ENCODE data around the gene TBX15.

TBX15 gene

GRCh38 chr1:118944133-118944532 lies 44.0 kb downstream of the TBX15 start:
- Histone ChIP-seq H3K4me3 (ENCODE audit: insufficient read depth, low read length, poor library complexity, severe bottlenecking) (no peak overlapping the region), H3K27ac (ENCODE audit: low read depth, low read length) (no peak overlapping the region), H3K79me2 (ENCODE audit: insufficient read depth, low read length) (no peaks in the 10 kb centered on the region), H4K20me1 (ENCODE audit: low read depth, low read length) (no peaks in the 10 kb centered on the region), H3K9me3 (ENCODE audit: insufficient read depth, low read length) (no peaks in the 10 kb centered on the region), H3K4me2 (ENCODE audit: low read depth, low read length, poor library complexity, severe bottlenecking) (no peak overlapping the region), H3K27me3 (ENCODE audit: low read length) (no peaks in the 10 kb centered on the region), H3K9me2 (replicated peaks; ENCODE audit: insufficient read depth, low read length) (no peaks in the 10 kb centered on the region), H3F3A (ENCODE audit: insufficient read depth) (no peaks in the 10 kb centered on the region), H3K9ac (ENCODE audit: low read length) (no peak overlapping the region), H3K36me3 (ENCODE audit: low read length) (no peaks in the 10 kb centered on the region), H2AFZ (ENCODE audit: low read depth, low read length, severe bottlenecking) (no peak overlapping the region)
- TF ChIP-seq EZH2phosphoT487 (conservative IDR thresholded peaks at IDR 0.05; ENCODE audit: low read length) (no peak), CTCF (IDR thresholded peaks at IDR 0.05; ENCODE audit: insufficient read depth, low read length, poor library complexity, severe bottlenecking) (no peak)

- Histone ChIP-seq H3F3A (ENCODE audit: insufficient read depth) (no peaks in the 10 kb centered on the region), H3K9me2 (replicated peaks; ENCODE audit: insufficient read depth, low read length) (no peaks in the 10 kb centered on the region), H4K20me1 (ENCODE audit: low read depth, low read length) (no peaks in the 10 kb centered on the region), H3K27me3 (ENCODE audit: low read length) (no peaks in the 10 kb centered on the region), H2AFZ (ENCODE audit: low read depth, low read length, severe bottlenecking) (no peak overlapping the region), H3K9ac (ENCODE audit: low read length) (no peak overlapping the region), H3K27ac (ENCODE audit: low read depth, low read length) (no peak overlapping the region), H3K9me3 (ENCODE audit: insufficient read depth, low read length) (no peaks in the 10 kb centered on the region), H3K36me3 (ENCODE audit: low read length) (no peaks in the 10 kb centered on the region), H3K79me2 (ENCODE audit: insufficient read depth, low read length) (no peaks in the 10 kb centered on the region), H3K4me2 (ENCODE audit: low read depth, low read length, poor library complexity, severe bottlenecking) (no peak overlapping the region), H3K4me3 (ENCODE audit: insufficient read depth, low read length, poor library complexity, severe bottlenecking) (no peak overlapping the region)
- TF ChIP-seq CTCF (IDR thresholded peaks at IDR 0.05; ENCODE audit: insufficient read depth, low read length, poor library complexity, severe bottlenecking) (no peak), EZH2phosphoT487 (conservative IDR thresholded peaks at IDR 0.05; ENCODE audit: low read length) (no peak)
Observed at GRCh38 chr1:118940957-118941356, 47.2 kb downstream of the TBX15 start.

- no peaks in the 10 kb centered on the region for H3K27me3 ChIP-seq (ENCODE audit: low read length)
- no peak overlapping the region for H2AFZ ChIP-seq (ENCODE audit: low read depth, low read length, severe bottlenecking)
- no peak overlapping the region for H3K4me3 ChIP-seq (ENCODE audit: insufficient read depth, low read length, poor library complexity, severe bottlenecking)
- H4K20me1 ChIP-seq (ENCODE audit: low read depth, low read length), result no peaks in the 10 kb centered on the region
- no peak overlapping the region for H3K27ac ChIP-seq (ENCODE audit: low read depth, low read length)
- H3F3A ChIP-seq (ENCODE audit: insufficient read depth), result no peaks in the 10 kb centered on the region
- no peak overlapping the region for H3K9ac ChIP-seq (ENCODE audit: low read length)
- H3K4me2 ChIP-seq (ENCODE audit: low read depth, low read length, poor library complexity, severe bottlenecking), result no peak overlapping the region
- no peaks in the 10 kb centered on the region for H3K9me3 ChIP-seq (ENCODE audit: insufficient read depth, low read length)
- no peaks in the 10 kb centered on the region for H3K36me3 ChIP-seq (ENCODE audit: low read length)
- TF ChIP-seq CTCF (IDR thresholded peaks at IDR 0.05; ENCODE audit: insufficient read depth, low read length, poor library complexity, severe bottlenecking) (no peak), EZH2phosphoT487 (conservative IDR thresholded peaks at IDR 0.05; ENCODE audit: low read length) (no peak)
- no peaks in the 10 kb centered on the region for H3K79me2 ChIP-seq (ENCODE audit: insufficient read depth, low read length)
- H3K9me2 ChIP-seq (replicated peaks; ENCODE audit: insufficient read depth, low read length), result no peaks in the 10 kb centered on the region
Observed at GRCh38 chr1:118937413-118938072, 50.6 kb downstream of the TBX15 start.

Measured in SU-DHL-6 (cell line).